Measurements from ENCODE around the gene NMNAT1. TPM values are rescaled to one million over a fixed set of nuclear protein-coding genes. Genes with fewer than 3 reads are reported as not detected.

NMNAT1 gene
- total RNA-seq, 1 experiment from 2014 or later = 8.6 TPM

DNA sequence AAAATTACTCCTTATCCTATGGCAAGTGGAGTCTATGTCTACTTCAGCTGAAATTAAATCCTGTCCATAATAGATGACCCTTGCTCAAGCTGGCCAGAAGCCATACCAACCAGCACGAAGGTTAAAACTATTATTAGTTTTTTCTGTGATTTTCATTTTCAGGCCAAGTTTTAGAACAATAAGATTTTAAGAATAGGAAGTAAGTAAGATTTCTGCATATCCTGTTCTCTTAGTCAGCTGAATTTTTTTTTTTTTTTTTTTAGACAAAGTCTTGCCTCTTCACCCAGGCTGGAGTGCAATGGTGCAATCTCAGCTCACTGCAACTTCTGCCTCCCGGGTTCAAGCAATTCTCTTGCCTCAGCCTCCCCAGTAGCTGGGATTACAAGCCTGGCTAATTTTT lies 47.7 kb downstream of the NMNAT1 start:
- no peak overlapping the region for H3K9ac ChIP-seq (ENCODE audit: low read length)
- H3K4me1 ChIP-seq (ENCODE audit: control insufficient read depth in 1 of 2, insufficient read depth in 2 of 2, low read length in 2 of 2) = no peaks in the 10 kb centered on the region
- H3K27ac ChIP-seq (ENCODE audit: low read depth, low read length) = no peak overlapping the region
- intact Hi-C loops (cut with micrococcal nuclease) = no loop called here
- RAD21 ChIA-PET (ENCODE audit: low non-redundant PET in 1 of 2, low total read pairs in 2 of 2, uncharacterized antibody in 2 of 2, unreplicated experiment in 2 of 2) = no interaction called here
- no peaks in the 10 kb centered on the region for H3K27me3 ChIP-seq (ENCODE audit: insufficient read depth, low read length)
- no peak overlapping the region for H2AFZ ChIP-seq (ENCODE audit: low read depth, low read length, poor library complexity, severe bottlenecking)
- ATAC-seq (no peak), DNase-seq (ENCODE audit: low read depth, low spot score) (no peak)
- no peaks in the 10 kb centered on the region for H3K9me3 ChIP-seq (ENCODE audit: control insufficient read depth in 1 of 2, insufficient read depth in 1 of 2, low read depth in 1 of 2, low read length in 2 of 2)
- no peaks in the 10 kb centered on the region for H3K36me3 ChIP-seq (ENCODE audit: control insufficient read depth in 1 of 2, insufficient read depth in 2 of 2, low read length in 2 of 2)
- no peak overlapping the region for H3K4me2 ChIP-seq (ENCODE audit: low read length)
- no peaks in the 10 kb centered on the region for H3K79me2 ChIP-seq (ENCODE audit: insufficient read depth, low read length)
- POLR2A ChIA-PET = no interaction called here
- no peaks in the 10 kb centered on the region for H4K20me1 ChIP-seq (ENCODE audit: insufficient read depth)
- BruUV-seq (replicated peaks) = no TSS peak
- no peak overlapping the region for H3K4me3 ChIP-seq (replicated peaks in 1 of 2; ENCODE audit: low read depth in 1 of 2, low read length in 2 of 2)
- CTCF ChIA-PET = interaction anchor here (0.7 kb wide), 1 partner anchor 10 kb away, joined by 3 read pairs; no protein-coding TSS in a partner anchor
- no peaks in the 10 kb centered on the region for H3K9me2 ChIP-seq (ENCODE audit: insufficient read depth)
- TF ChIP-seq RAD21 (IDR thresholded peaks at IDR 0.05; ENCODE audit: low read depth) (no peak), YY1 (IDR thresholded peaks at IDR 0.05; ENCODE audit: extremely low read depth, insufficient replicate concordance, low read depth, low read length) (no peak), SIN3A (IDR thresholded peaks at IDR 0.05; ENCODE audit: low read depth) (no peak), EGR1 (IDR thresholded peaks at IDR 0.05; ENCODE audit: low read depth) (no peak), EZH2phosphoT487 (IDR thresholded peaks at IDR 0.05; ENCODE audit: borderline replicate concordance) (no peak), EZH2 (IDR thresholded peaks at IDR 0.05) (no peak), FOSL1 (IDR thresholded peaks at IDR 0.05; ENCODE audit: low read depth) (no peak), CEBPB (IDR thresholded peaks at IDR 0.05; ENCODE audit: low read depth) (no peak), ELF1 (IDR thresholded peaks at IDR 0.05; ENCODE audit: borderline replicate concordance, low read depth) (no peak), POLR2AphosphoS5 (IDR thresholded peaks at IDR 0.05; ENCODE audit: low read depth, low read length) (no peak), CBX3 (IDR thresholded peaks at IDR 0.05; ENCODE audit: low read depth) (no peak), SP1 (IDR thresholded peaks at IDR 0.05; ENCODE audit: low read depth) (no peak)
- TF ChIP-seq, protein P1, sequence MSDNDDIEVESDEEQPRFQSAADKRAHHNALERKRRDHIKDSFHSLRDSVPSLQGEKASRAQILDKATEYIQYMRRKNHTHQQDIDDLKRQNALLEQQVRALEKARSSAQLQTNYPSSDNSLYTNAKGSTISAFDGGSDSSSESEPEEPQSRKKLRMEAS (IDR thresholded peaks at IDR 0.05) = no peak
- TF ChIP-seq, protein P2, sequence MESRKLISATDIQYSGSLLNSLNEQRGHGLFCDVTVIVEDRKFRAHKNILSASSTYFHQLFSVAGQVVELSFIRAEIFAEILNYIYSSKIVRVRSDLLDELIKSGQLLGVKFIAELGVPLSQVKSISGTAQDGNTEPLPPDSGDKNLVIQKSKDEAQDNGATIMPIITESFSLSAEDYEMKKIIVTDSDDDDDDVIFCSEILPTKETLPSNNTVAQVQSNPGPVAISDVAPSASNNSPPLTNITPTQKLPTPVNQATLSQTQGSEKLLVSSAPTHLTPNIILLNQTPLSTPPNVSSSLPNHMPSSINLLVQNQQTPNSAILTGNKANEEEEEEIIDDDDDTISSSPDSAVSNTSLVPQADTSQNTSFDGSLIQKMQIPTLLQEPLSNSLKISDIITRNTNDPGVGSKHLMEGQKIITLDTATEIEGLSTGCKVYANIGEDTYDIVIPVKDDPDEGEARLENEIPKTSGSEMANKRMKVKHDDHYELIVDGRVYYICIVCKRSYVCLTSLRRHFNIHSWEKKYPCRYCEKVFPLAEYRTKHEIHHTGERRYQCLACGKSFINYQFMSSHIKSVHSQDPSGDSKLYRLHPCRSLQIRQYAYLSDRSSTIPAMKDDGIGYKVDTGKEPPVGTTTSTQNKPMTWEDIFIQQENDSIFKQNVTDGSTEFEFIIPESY (IDR thresholded peaks at IDR 0.05; ENCODE audit: extremely low read depth, insufficient replicate concordance, low read length) = no peak

Measured in HCT116 (cell line).